ENCODE measurements around the gene NAA40.

The NAA40 gene

DNA sequence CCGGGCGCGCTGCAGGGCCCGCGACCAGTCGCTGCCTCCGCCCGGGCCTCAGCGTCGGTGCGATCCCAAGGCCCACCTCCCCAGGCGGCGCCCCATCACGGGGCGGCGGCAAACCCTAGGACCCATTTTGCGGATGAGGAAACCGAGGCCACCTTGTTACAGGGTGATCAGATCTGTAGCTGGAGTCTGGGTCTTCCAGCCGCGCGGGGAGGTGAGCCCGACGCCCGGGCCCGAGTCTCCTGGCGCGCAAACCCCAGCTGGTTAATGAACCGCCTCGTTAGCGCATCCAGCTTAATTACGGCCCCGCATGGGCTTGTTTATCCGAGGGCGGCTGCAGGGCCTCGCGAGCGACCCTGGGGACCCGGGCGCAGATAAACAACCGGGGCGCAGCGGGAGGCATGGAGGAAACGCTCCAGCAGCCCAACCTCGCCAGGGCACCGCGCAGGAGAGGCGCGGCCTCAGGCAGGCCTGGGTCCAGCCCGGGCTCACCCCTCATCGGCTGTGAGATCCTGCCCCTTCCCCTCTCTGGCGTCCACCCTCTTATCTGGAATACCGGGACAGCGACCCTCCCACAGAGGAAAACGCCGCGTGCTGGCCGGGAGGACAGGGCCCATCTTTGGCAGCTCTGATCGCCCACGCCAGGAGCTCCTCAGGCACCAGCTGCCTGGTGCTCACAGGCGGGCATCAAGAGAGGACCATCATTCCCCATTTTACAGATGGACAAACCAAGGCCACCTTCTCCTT is 62.1 kb downstream of the NAA40 start:
- peak overlapping the region; percentile 22 for H3K4me3 ChIP-seq (ENCODE audit: control insufficient read depth, low read depth, low read length)
- DNase-seq (ENCODE audit: low read depth): no peak
- TF ChIP-seq, protein P1, sequence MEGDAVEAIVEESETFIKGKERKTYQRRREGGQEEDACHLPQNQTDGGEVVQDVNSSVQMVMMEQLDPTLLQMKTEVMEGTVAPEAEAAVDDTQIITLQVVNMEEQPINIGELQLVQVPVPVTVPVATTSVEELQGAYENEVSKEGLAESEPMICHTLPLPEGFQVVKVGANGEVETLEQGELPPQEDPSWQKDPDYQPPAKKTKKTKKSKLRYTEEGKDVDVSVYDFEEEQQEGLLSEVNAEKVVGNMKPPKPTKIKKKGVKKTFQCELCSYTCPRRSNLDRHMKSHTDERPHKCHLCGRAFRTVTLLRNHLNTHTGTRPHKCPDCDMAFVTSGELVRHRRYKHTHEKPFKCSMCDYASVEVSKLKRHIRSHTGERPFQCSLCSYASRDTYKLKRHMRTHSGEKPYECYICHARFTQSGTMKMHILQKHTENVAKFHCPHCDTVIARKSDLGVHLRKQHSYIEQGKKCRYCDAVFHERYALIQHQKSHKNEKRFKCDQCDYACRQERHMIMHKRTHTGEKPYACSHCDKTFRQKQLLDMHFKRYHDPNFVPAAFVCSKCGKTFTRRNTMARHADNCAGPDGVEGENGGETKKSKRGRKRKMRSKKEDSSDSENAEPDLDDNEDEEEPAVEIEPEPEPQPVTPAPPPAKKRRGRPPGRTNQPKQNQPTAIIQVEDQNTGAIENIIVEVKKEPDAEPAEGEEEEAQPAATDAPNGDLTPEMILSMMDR (IDR thresholded peaks at IDR 0.05; ENCODE audit: control insufficient read depth, insufficient read depth, low read depth, low read length, missing control alignments): no peak

DNA sequence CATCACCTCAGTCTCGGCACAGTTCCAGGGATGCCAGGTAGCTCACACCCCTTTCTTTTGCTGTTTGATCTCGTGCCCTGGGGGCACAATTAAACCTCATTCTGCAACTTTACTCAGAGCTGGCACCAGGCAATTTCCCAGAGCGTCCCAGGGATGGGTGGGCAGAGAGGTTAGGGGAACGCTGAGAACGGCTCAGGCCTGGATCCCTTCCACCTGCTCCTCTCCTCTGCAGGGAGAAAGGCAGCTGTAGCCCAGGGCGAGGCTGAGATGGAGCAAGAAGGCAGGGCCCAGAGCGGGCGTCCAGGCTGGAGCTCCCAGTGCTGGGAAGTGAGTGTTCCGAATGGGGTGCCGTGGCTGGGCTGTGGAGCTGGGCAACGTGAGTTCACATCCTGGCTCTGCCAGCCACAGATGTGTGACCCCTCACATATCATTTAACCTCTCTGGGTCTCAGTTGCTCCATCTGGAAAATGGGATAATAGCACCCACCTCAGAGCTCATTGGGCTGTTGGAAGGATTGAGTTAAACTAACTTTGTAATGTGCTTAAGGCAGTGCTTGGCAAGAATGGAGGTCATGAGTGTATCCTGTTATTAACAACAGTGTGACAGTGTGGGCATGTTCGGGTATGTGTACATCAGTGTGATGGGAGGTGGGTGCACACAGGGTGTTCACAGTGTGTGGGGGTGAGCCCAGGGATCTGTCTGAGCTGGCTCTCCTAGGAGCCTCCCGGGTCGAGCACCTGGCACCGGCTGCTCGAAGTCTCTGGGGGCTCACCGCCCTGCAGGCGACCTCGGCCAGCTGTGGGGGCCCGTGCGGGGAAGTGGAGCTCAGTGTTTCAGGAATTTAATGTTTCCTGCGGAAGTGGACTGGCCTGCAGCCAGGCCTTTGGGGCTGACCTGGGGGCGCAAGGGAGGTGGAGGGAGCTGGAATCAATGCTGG is 63.0 kb downstream of the NAA40 start:
- TF ChIP-seq, protein P1 (IDR thresholded peaks at IDR 0.05; ENCODE audit: control insufficient read depth, insufficient read depth, low read depth, low read length, missing control alignments): no peak
- H3K4me3 ChIP-seq (ENCODE audit: control insufficient read depth, low read depth, low read length): no peak overlapping the region
- no peak for DNase-seq (ENCODE audit: low read depth)

DNA sequence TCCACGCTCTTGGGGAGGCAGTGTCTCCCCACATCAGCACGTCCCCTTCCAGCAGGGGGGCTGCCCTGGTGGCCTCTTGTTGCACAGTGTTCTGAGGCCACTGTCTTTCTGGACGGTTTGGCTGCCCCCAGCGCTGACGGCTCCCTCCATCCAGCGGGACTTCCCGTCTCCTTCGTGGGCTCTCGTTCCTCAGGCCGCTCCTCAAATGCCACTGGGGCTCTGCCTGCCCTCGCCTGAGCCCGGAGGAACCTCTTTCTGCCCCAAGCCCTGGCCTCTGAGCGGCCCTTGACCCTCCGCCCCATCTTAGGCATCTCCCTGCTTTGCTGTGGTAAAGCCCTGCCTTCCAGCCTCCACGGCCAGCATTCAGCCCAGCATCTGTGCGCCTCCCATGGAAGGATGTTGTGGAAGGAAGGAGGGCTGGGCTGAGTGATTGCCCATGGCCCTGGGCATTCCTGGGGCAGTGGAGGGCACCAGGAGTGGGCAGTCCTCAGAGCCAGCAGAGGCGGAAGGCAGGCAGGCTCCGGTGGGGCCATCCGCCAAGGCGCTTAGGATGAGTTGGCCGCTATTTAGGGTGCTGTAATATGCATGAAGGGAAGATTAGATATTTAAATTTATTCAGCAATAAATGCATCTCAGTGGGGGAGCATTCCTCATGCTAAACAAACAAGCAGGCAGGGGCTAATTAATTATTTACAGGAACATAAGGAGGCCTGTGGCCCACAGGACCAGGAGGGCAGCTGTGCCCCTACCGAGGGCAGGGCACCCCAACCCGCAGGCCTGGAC is 65.2 kb downstream of the NAA40 start:
- H3K4me3 ChIP-seq (ENCODE audit: control insufficient read depth, low read depth, low read length): no peak overlapping the region
- TF ChIP-seq, protein P1 (IDR thresholded peaks at IDR 0.05; ENCODE audit: control insufficient read depth, insufficient read depth, low read depth, low read length, missing control alignments): no peak
- DNase-seq (ENCODE audit: low read depth): no peak

DNA sequence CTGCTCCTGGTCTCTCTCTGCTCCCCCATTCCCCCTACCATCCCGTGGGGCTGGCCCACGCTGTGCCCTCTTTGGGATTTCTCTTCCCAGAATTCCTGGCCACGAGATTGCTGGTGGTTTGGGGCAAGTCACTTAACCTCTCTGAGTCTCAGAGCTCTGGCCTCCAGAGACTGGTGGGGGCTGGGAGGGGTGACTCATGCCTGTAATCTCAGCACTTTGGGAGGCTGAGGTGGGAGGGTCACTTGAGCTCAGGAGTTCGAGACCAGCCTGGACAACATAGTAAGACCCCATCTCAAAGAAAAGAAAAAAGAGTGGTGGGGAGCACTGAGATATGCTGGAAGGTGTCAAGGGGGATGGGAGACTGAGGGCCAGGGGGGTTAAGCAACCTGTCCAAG is 65.8 kb downstream of the NAA40 start:
- TF ChIP-seq, protein P1 (IDR thresholded peaks at IDR 0.05; ENCODE audit: control insufficient read depth, insufficient read depth, low read depth, low read length, missing control alignments): no peak
- H3K4me3 ChIP-seq (ENCODE audit: control insufficient read depth, low read depth, low read length): no peak overlapping the region
- DNase-seq (ENCODE audit: low read depth): no peak

DNA sequence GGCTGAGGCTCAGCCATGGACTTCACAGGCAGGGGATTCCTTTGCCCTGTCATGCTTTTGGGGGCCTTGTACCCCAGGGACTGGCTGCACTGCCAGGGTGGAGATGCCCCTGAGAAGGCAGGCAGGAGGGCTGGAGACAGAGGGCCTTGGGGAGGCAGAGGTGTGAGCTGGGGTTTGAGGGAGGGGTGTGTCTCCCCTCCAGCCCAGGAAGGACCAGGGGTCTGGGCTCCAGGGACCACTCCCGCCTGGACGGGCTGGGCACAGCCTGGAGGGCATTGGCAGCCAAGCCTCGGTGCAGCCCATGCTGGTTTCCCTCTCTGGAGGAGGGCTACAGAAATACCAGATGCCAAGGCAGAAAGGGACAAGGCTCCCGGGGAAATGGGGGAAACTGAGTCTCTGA is 66.9 kb downstream of the NAA40 start:
- TF ChIP-seq, protein P1 (IDR thresholded peaks at IDR 0.05; ENCODE audit: control insufficient read depth, insufficient read depth, low read depth, low read length, missing control alignments): no peak
- no peak for DNase-seq (ENCODE audit: low read depth)
- H3K4me3 ChIP-seq (ENCODE audit: control insufficient read depth, low read depth, low read length): no peak overlapping the region

DNA sequence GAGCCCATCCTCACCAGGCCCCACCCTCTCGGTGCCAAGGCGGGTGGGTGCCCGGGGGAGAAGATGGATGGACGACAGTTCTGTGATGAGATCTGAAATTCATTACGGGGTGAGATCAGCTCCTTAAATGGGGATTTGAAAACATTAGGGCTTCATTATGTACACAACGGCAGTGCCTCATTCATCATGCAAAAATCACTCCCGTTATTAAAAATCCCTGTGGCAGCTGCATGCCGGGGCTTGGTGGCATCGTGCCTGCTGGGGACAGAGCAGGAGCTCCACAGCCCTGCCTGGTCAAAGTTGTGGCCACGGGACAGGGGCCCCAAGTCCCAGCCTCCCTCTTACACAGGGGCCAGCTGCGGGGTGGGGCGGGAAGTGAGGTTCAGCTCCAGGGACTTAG is 67.6 kb downstream of the NAA40 start:
- TF ChIP-seq, protein P1 (IDR thresholded peaks at IDR 0.05; ENCODE audit: control insufficient read depth, insufficient read depth, low read depth, low read length, missing control alignments): no peak
- DNase-seq (ENCODE audit: low read depth): no peak

More for the DNA sequence above, 67.6 kb downstream of the NAA40 start:
- H3K4me3 ChIP-seq (ENCODE audit: control insufficient read depth, low read depth, low read length): no peak overlapping the region

All from AG09309 (cell line).